ENCODE data around the gene C3orf22.

DNA sequence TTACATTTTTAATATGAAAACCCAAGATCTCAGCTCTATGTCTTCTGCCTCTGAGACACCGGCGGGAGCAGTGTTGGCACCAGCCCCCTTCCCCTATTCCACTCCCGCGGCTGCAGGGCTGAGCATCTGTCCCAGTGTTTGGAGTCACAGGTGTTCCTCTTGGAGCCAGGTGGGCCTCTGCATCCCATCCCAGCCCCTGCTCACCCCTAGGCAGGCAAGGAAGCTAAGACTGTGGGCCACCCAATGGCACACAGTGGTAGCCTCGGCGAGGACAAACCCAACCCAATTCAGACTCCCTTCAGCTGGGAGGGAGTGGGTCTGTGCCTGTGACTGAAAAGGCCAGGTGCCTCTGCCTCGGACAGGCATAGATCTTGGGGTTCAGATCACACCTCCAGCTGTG lies 31.7 kb downstream of the C3orf22 start:
- no peak for TF ChIP-seq GATA2 (IDR thresholded peaks at IDR 0.05; ENCODE audit: low read depth, low read length)
- no peak for TF ChIP-seq GATA3 (IDR thresholded peaks at IDR 0.05; ENCODE audit: low read depth, low read length)
